ENCODE results near the gene FLII. TPM values are rescaled to one million over a fixed set of nuclear protein-coding genes. Genes with fewer than 3 reads are reported as not detected.

The FLII gene
- total RNA-seq, 2 experiments from 2014 or later: 155 to 219 TPM

DNA sequence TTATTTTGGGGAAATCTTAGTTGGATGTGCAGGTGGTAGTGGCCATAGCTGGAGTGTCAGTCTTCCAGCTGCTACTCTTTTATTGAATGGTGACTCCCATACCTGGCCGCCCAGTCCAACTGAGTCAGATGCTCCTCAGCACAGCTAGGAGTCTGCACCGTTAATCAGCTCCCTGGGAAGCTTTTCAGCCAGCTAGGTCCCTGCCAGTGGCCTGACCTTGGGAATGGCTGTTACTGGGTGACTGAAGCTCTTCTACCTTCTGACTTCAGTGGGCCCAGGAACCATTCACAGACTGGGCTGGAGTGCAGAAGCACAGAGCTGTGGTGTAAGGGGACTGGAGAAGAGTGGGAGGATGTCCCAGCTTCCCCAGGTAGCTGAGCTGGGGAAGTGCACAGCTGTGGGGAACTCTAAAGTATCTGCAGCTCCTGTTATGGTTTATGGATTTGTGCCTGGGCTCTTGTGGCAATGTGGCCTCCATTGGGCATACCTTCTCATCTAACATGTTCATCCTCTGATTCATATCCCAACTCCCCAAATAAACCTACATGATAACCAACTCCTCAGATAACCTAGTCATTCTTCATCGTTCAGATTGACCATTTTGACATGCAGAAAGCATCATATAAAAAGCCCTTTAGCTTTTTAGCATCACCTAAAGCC lies 60.9 kb downstream of the FLII start:
- Histone ChIP-seq H2AFZ (ENCODE audit: low read length) (no peak overlapping the region), H3K36me3 (ENCODE audit: insufficient read depth, low read length) (peaks cover 86% of the 10 kb centered on the region), H3K4me1 (ENCODE audit: insufficient read depth, low read length, poor library complexity, severe bottlenecking) (no peaks in the 10 kb centered on the region), H3K4me2 (ENCODE audit: low read length) (no peak overlapping the region), H4K20me1 (ENCODE audit: insufficient read depth, low read length) (peaks cover 8% of the 10 kb centered on the region; the same call in 1 of the 2 replicates), H3K9me3 (ENCODE audit: low read length) (no peaks in the 10 kb centered on the region), H3K4me3 (ENCODE audit: low read depth, low read length, poor library complexity, severe bottlenecking) (no peak overlapping the region), H3K27ac (ENCODE audit: low read depth, low read length, poor library complexity, severe bottlenecking) (no peak overlapping the region), H3K79me2 (ENCODE audit: insufficient read depth, low read depth, low read length) (peaks cover 21% of the 10 kb centered on the region; the same call in 1 of the 2 replicates), H3K9me2 (ENCODE audit: insufficient read depth, low read length) (no peaks in the 10 kb centered on the region)
- intact Hi-C loops (cut with micrococcal nuclease; ENCODE audit: unreplicated experiment): no loop called here
- POLR2A ChIA-PET: interaction anchor here (1.0 kb wide), 1 partner anchor 9 kb away, joined by 3 read pairs; no protein-coding TSS in a partner anchor
- no TSS peak for BruUV-seq (replicated peaks)
- DNase-seq (ENCODE audit: low spot score): no peak
- TF ChIP-seq, protein P1, sequence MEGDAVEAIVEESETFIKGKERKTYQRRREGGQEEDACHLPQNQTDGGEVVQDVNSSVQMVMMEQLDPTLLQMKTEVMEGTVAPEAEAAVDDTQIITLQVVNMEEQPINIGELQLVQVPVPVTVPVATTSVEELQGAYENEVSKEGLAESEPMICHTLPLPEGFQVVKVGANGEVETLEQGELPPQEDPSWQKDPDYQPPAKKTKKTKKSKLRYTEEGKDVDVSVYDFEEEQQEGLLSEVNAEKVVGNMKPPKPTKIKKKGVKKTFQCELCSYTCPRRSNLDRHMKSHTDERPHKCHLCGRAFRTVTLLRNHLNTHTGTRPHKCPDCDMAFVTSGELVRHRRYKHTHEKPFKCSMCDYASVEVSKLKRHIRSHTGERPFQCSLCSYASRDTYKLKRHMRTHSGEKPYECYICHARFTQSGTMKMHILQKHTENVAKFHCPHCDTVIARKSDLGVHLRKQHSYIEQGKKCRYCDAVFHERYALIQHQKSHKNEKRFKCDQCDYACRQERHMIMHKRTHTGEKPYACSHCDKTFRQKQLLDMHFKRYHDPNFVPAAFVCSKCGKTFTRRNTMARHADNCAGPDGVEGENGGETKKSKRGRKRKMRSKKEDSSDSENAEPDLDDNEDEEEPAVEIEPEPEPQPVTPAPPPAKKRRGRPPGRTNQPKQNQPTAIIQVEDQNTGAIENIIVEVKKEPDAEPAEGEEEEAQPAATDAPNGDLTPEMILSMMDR (conservative IDR thresholded peaks at IDR 0.05; ENCODE audit: low read length): no peak
- TF ChIP-seq EZH2phosphoT487 (IDR thresholded peaks at IDR 0.05; ENCODE audit: borderline replicate concordance, low read depth, low read length): no peak
- CTCF ChIA-PET (ENCODE audit: unreplicated experiment): interaction anchor here (0.9 kb wide), 1 partner anchor 9 kb away, joined by 5 read pairs; no protein-coding TSS in a partner anchor

GRCh38 chr17:18195246-18195645 lies 63.3 kb downstream of the FLII start:
- H3K36me3 ChIP-seq (ENCODE audit: insufficient read depth, low read length): peaks cover 93% of the 10 kb centered on the region
- H3K27ac ChIP-seq (ENCODE audit: low read depth, low read length, poor library complexity, severe bottlenecking): no peak overlapping the region
- no peak for TF ChIP-seq EZH2phosphoT487 (IDR thresholded peaks at IDR 0.05; ENCODE audit: borderline replicate concordance, low read depth, low read length)
- TF ChIP-seq, protein P1 (conservative IDR thresholded peaks at IDR 0.05; ENCODE audit: low read length): no peak
- H3K9me3 ChIP-seq (ENCODE audit: low read length): no peaks in the 10 kb centered on the region
- H4K20me1 ChIP-seq (ENCODE audit: insufficient read depth, low read length): peaks cover 8% of the 10 kb centered on the region; the same call in 1 of the 2 replicates
- H3K4me1 ChIP-seq (ENCODE audit: insufficient read depth, low read length, poor library complexity, severe bottlenecking): no peaks in the 10 kb centered on the region
- H3K4me3 ChIP-seq (ENCODE audit: low read depth, low read length, poor library complexity, severe bottlenecking): no peak overlapping the region
- intact Hi-C loops (cut with micrococcal nuclease; ENCODE audit: unreplicated experiment): no loop called here
- ChIA-PET CTCF (ENCODE audit: unreplicated experiment) (no interaction called here), POLR2A (no interaction called here)
- no peak overlapping the region for H2AFZ ChIP-seq (ENCODE audit: low read length)
- DNase-seq (ENCODE audit: low spot score): no peak
- H3K9me2 ChIP-seq (ENCODE audit: insufficient read depth, low read length): no peaks in the 10 kb centered on the region
- H3K79me2 ChIP-seq (ENCODE audit: insufficient read depth, low read depth, low read length): peaks cover 46% of the 10 kb centered on the region
- H3K4me2 ChIP-seq (ENCODE audit: low read length): no peak overlapping the region
- BruUV-seq (replicated peaks): no TSS peak

Other genes starting within 250 kb of the FLII start
- 34.8 and 56.2 TPM in 2 replicates for gene ATPAF2, start 219.6 kb downstream of the FLII start, total RNA-seq (2014; rRNA removed; shearing (Covaris generic))
- gene ATPAF2, start 219.6 kb downstream of the FLII start, total RNA-seq (2022): 42.9 and 45.2 TPM in 2 replicates
- gene GID4, start 219.3 kb downstream of the FLII start, total RNA-seq (2014; rRNA removed; shearing (Covaris generic)): 5.1 and 6.3 TPM in 2 replicates
- 11.8 and 13.3 TPM in 2 replicates for gene GID4, start 219.3 kb downstream of the FLII start, total RNA-seq (2022)
- gene DRG2, start 170.8 kb downstream of the FLII start, total RNA-seq (2014; rRNA removed; shearing (Covaris generic)): 46.4 and 62.6 TPM in 2 replicates
- 54.3 and 60.4 TPM in 2 replicates for gene DRG2, start 170.8 kb downstream of the FLII start, total RNA-seq (2022)
- gene MYO15A, start 150.0 kb downstream of the FLII start, total RNA-seq (2014; rRNA removed; shearing (Covaris generic)): 0.23 and 0.98 TPM in 2 replicates
- gene MYO15A, start 150.0 kb downstream of the FLII start, total RNA-seq (2022): 1.4 and 2.0 TPM in 2 replicates
- gene ALKBH5, start 74.9 kb downstream of the FLII start, total RNA-seq (2014; rRNA removed; shearing (Covaris generic)): 99.3 and 100 TPM in 2 replicates
- 120 and 125 TPM in 2 replicates for gene ALKBH5, start 74.9 kb downstream of the FLII start, total RNA-seq (2022)
- 11.9 and 14.1 TPM in 2 replicates for gene LLGL1, start 33.1 kb downstream of the FLII start, total RNA-seq (2014; rRNA removed; shearing (Covaris generic))
- gene LLGL1, start 33.1 kb downstream of the FLII start, total RNA-seq (2022): 19.9 and 20.8 TPM in 2 replicates
- 7.6 and 7.9 TPM in 2 replicates for gene MIEF2, start 1.9 kb upstream of the FLII start, total RNA-seq (2014; rRNA removed; shearing (Covaris generic))
- 11.8 and 12.7 TPM in 2 replicates for gene MIEF2, start 1.9 kb upstream of the FLII start, total RNA-seq (2022)
- gene TOP3A, start 56.3 kb upstream of the FLII start, total RNA-seq (2014; rRNA removed; shearing (Covaris generic)): 48.3 and 48.5 TPM in 2 replicates
- gene TOP3A, start 56.3 kb upstream of the FLII start, total RNA-seq (2022): 63.0 and 64.4 TPM in 2 replicates
- gene SMCR8, start 56.6 kb upstream of the FLII start, total RNA-seq (2014; rRNA removed; shearing (Covaris generic)): 11.1 and 11.8 TPM in 2 replicates
- 16.1 and 16.3 TPM in 2 replicates for gene SMCR8, start 56.6 kb upstream of the FLII start, total RNA-seq (2022)
- 62.7 and 66.5 TPM in 2 replicates for gene SHMT1, start 104.8 kb upstream of the FLII start, total RNA-seq (2014; rRNA removed; shearing (Covaris generic))
- gene SHMT1, start 104.8 kb upstream of the FLII start, total RNA-seq (2022): 92.1 and 101 TPM in 2 replicates
- gene EVPLL, start 119.0 kb upstream of the FLII start, total RNA-seq (2014; rRNA removed; shearing (Covaris generic)): not detected in 2 replicates
- 1.2 TPM in 1 of 2 replicates, not detected in the other for gene EVPLL, start 119.0 kb upstream of the FLII start, total RNA-seq (2022)
- not detected in 2 replicates for gene LGALS9C, start 218.1 kb upstream of the FLII start, total RNA-seq (2014; rRNA removed; shearing (Covaris generic))
- gene LGALS9C, start 218.1 kb upstream of the FLII start, total RNA-seq (2022): not detected in 2 replicates